ENCODE results near the gene RTL10. TPM values are rescaled to one million over a fixed set of nuclear protein-coding genes. Genes with fewer than 3 reads are reported as not detected.
A peak's percentile ranks its signal among the peaks of the same experiment; 100 is the strongest.

RTL10 gene
- total and polyA plus RNA-seq, 2 of the 4 experiments (the other 2 are of a cell fraction): 8.6 to 12.1 TPM

GRCh38 chr22:19874307-19875060, 19.8 kb upstream of the RTL10 start:
- Histone ChIP-seq H3K9me3 (ENCODE audit: control insufficient read depth, insufficient read depth, low read length) (no peaks in the 10 kb centered on the region), H2BK15ac (ENCODE audit: low read depth, low read length) (no peak overlapping the region; the same call in 2 of the 3 replicates), H2BK5ac (ENCODE audit: low read depth, low read length, poor library complexity, severe bottlenecking) (no peak overlapping the region), H4K20me1 (ENCODE audit: insufficient read depth, low read length) (no peaks in the 10 kb centered on the region), H3K23ac (ENCODE audit: low read depth, low read length) (no peak overlapping the region; the same call in 1 of the 2 replicates), H3K9me1 (ENCODE audit: insufficient read depth, low read length) (peaks cover 15% of the 10 kb centered on the region), H2BK20ac (ENCODE audit: low read depth, low read length) (no peak overlapping the region), H4K91ac (ENCODE audit: insufficient read depth, low read depth, low read length) (no peak overlapping the region), H3K4me1 (ENCODE audit: control insufficient read depth, insufficient read depth, low read length) (peaks cover 20% of the 10 kb centered on the region), H4K8ac (ENCODE audit: low read depth in 2 of 2, low read length in 2 of 2) (no peak overlapping the region; a peak in 1 of 4 replicates), H3K79me1 (ENCODE audit: low read depth in 1 of 2, low read length in 2 of 2) (peaks cover 4 to 21% of the 10 kb centered on the region in 2 experiments; a peak in 3 of 4 replicates), H3K14ac (replicated peaks; ENCODE audit: low read depth, low read length) (no peak overlapping the region), H2AFZ (replicated peaks; ENCODE audit: low read length, poor library complexity) (no peak overlapping the region), H3K56ac (ENCODE audit: extremely low read depth, insufficient read depth, low read length) (no peak overlapping the region), H4K5ac (ENCODE audit: low read depth, low read length) (no peak overlapping the region), H2BK120ac (ENCODE audit: low read depth, low read length) (peak overlapping the region; percentile 46), H2AK5ac (ENCODE audit: low read depth, low read length) (peak overlapping the region; percentile 15; the same call in 1 of the 2 replicates), H3K4ac (ENCODE audit: low read depth, low read length) (peak overlapping the region; percentile 16; the same call in 1 of the 2 replicates), H3K9ac (ENCODE audit: low read depth, low read length) (no peak overlapping the region), H3K36me3 (ENCODE audit: control insufficient read depth, insufficient read depth, low read length) (peaks cover 1% of the 10 kb centered on the region; the same call in 1 of the 2 replicates), H2AK9ac (replicated peaks; ENCODE audit: low read depth, low read length, poor library complexity) (no peak overlapping the region), H3K27me3 (ENCODE audit: control insufficient read depth, insufficient read depth, low read length) (no peaks in the 10 kb centered on the region), H3K18ac (ENCODE audit: low read depth, low read length) (no peak overlapping the region), H3K4me3 (ENCODE audit: insufficient read depth, low read depth, low read length) (no peak overlapping the region), H3K4me2 (ENCODE audit: low read depth, low read length) (no peak overlapping the region), H3K27ac (ENCODE audit: insufficient read depth, low read length) (no peak overlapping the region)
- POLR2A ChIA-PET (ENCODE audit: unreplicated experiment): no interaction called here
- BruUV-seq (replicated peaks): no TSS peak
- 65% methylated on average over 14 of the region's 27 CpGs; no CpG with 5 or more reads in 1 of the 2 experiments for WGBS, 2 experiments (ENCODE audit: extremely low coverage in 2 of 2, insufficient read length in 1 of 2)
- in situ Hi-C loops (cut with MboI; ENCODE audit: low sequenced_read_pairs): no loop called here
- intact Hi-C loops (cut with micrococcal nuclease): no loop called here
- ATAC-seq (ENCODE audit: low read depth) (no peak), DNase-seq (no peak)
- CTCF ChIA-PET: no interaction called here
- dilution Hi-C loops (cut with HindIII; ENCODE audit: low sequenced_read_pairs, unreplicated experiment): no loop called here
- TF ChIP-seq NFE2L2 (IDR thresholded peaks at IDR 0.05; ENCODE audit: low read depth, low read length) (no peak), FOS (IDR thresholded peaks at IDR 0.05; ENCODE audit: low read depth, low read length) (no peak), ELK1 (IDR thresholded peaks at IDR 0.05; ENCODE audit: borderline replicate concordance, low read depth, low read length) (no peak), RFX5 (IDR thresholded peaks at IDR 0.05; ENCODE audit: low read depth, low read length) (no peak), USF2 (IDR thresholded peaks at IDR 0.05; ENCODE audit: low read depth, low read length) (no peak), MAZ (IDR thresholded peaks at IDR 0.05; ENCODE audit: borderline replicate concordance, low read depth, low read length) (no peak), CTCF (conservative IDR thresholded peaks at IDR 0.05; ENCODE audit: low read depth, low read length) (no peak), POLR2A (IDR thresholded peaks at IDR 0.05; ENCODE audit: low read depth, low read length) (no peak), RCOR1 (IDR thresholded peaks at IDR 0.05; ENCODE audit: insufficient replicate concordance, low read length) (no peak), SMC3 (IDR thresholded peaks at IDR 0.05; ENCODE audit: low read depth, low read length) (no peak), CEBPB (IDR thresholded peaks at IDR 0.05; ENCODE audit: low read depth, low read length) (no peak), MAFK (IDR thresholded peaks at IDR 0.05; ENCODE audit: low read depth, low read length) (no peak), RAD21 (IDR thresholded peaks at IDR 0.05; ENCODE audit: low read length) (no peak), CHD1 (IDR thresholded peaks at IDR 0.05; ENCODE audit: low read depth, low read length) (no peak), MXI1 (IDR thresholded peaks at IDR 0.05; ENCODE audit: borderline replicate concordance, low read depth, low read length) (no peak)
